Esophagus muscularis mucosa (tissue), 4 donors: Measurements from ENCODE around the gene THSD7A. TPM values are rescaled to one million over a fixed set of nuclear protein-coding genes. Genes with fewer than 3 reads are reported as not detected.

Experiments
- DNase-seq: peaks from one replicate; pipeline ENCODE4 v3.0.0-alpha.2; 2017; ENCODE audit errors: extremely low spot score
- H3K27ac ChIP-seq, 4 donors: fragments of 200-600 bp; sonication (generic); replicated peaks in 1 of 4; 1 replicate in 3 of 4; 2 replicates in 1 of 4; pipeline ENCODE4 v1.5.1; 2016 to 2019; ENCODE audit warnings: mild to moderate bottlenecking in 1 of 4
- H3K27me3 ChIP-seq, 4 donors: fragments of 200-600 bp; sonication (generic); one replicate each; pipeline versions ENCODE4 v1.5.1 to v1.6.0; 2016 to 2019
- H3K36me3 ChIP-seq, 4 donors: fragments of 200-600 bp; sonication (generic); one replicate each; pipeline ENCODE4 v1.5.1; 2016 to 2019
- H3K4me1 ChIP-seq, 4 donors: fragments of 200-600 bp; sonication (generic); one replicate each; pipeline ENCODE4 v1.5.1; 2016 to 2019
- H3K4me3 ChIP-seq, 4 donors: fragments of 200-600 bp; sonication (generic); 1 replicate in 2 of 4; 2 replicates in 2 of 4; pipeline ENCODE4 v1.5.1; 2016 to 2019; ENCODE audit warnings: mild to moderate bottlenecking in 4 of 4, moderate library complexity in 1 of 4
- H3K9me3 ChIP-seq, 4 donors: fragments of 200-600 bp; sonication (generic); 1 replicate in 3 of 4; 2 replicates in 1 of 4; pipeline ENCODE4 v1.5.1; 2016 to 2019
- CTCF ChIP-seq, 3 experiments: fragments of 200-600 bp in 2 of 3; fragments of 450-650 bp in 1 of 3; sonication (generic) in 2 of 3; IDR thresholded peaks; one replicate each; pipeline ENCODE4 v1.5.1; 2017 to 2019; ENCODE audit warnings: antibody characterized with exemption in 3 of 3, mild to moderate bottlenecking in 2 of 3, moderate library complexity in 1 of 3
- EP300 ChIP-seq: sonication (generic); formaldehyde crosslinking; IDR thresholded peaks from one replicate; pipeline ENCODE4 v1.6.1; 2017; ENCODE audit warnings: antibody characterized with exemption
- POLR2A ChIP-seq: fragments of 450-650 bp; IDR thresholded peaks from one replicate; pipeline ENCODE4 v1.6.1; 2017; ENCODE audit warnings: antibody characterized with exemption, moderate library complexity, mild to moderate bottlenecking, low read depth
- POLR2AphosphoS5 ChIP-seq, 2 donors: sonication (generic); formaldehyde crosslinking; IDR thresholded peaks; one replicate each; pipeline ENCODE4 v1.6.1; 2017; ENCODE audit warnings: antibody characterized with exemption in 2 of 2
- WGBS: methylation state at CpG from one replicate; pipeline ENCODE4 v1.1.5; 2018; 5-methylcytosine and 5-hydroxymethylcytosine counted together
- intact Hi-C: fragments of 100-400 bp; cut with DNase I; formaldehyde crosslinking; loops from one replicate; pipeline ENCODE4 v1.15.1; 2023
- total RNA-seq, 4 donors: library from RNA; depleted of rRNA; stranded (reverse); fragments of >200 nt; gene quantifications; one replicate each; pipeline versions ENCODE4 v1.1.0 to v1.2.1, GENCODE V29; 2016

THSD7A gene
- total RNA-seq, 4 donors from 2014 or later = 1.2 to 3.8 (median 2.8) TPM

- no peak overlapping the region for H3K27ac ChIP-seq
- WGBS = 46% methylated on average over 6 of the region's 6 CpGs
- intact Hi-C loops = no loop called here
- no peak for TF ChIP-seq EP300
- no peak for TF ChIP-seq POLR2AphosphoS5 (IDR thresholded peaks at IDR 0.05)
- no peak for TF ChIP-seq CTCF (IDR thresholded peaks at IDR 0.05)
- TF ChIP-seq POLR2A = no peak
- H3K27me3 ChIP-seq = no peaks in the 10 kb centered on the region
- DNase-seq = no peak
- no peaks in the 10 kb centered on the region for H3K9me3 ChIP-seq
- H3K36me3 ChIP-seq = no peaks in the 10 kb centered on the region
- H3K4me3 ChIP-seq = no peak overlapping the region
- H3K4me1 ChIP-seq = no peaks in the 10 kb centered on the region
Observed at GRCh38 chr7:11858622-11859302, 26.8 kb upstream of the THSD7A start.

- H3K9me3 ChIP-seq = no peaks in the 10 kb centered on the region
- no peaks in the 10 kb centered on the region for H3K36me3 ChIP-seq
- H3K27ac ChIP-seq = no peak overlapping the region
- intact Hi-C loops = no loop called here
- no peak for TF ChIP-seq CTCF (IDR thresholded peaks at IDR 0.05)
- no peaks in the 10 kb centered on the region for H3K27me3 ChIP-seq
- H3K4me3 ChIP-seq = no peak overlapping the region
- 85% methylated on average over 2 of the region's 2 CpGs for WGBS
- no peak for DNase-seq
- no peaks in the 10 kb centered on the region for H3K4me1 ChIP-seq
Observed at GRCh38 chr7:11858026-11858425, 26.0 kb upstream of the THSD7A start.

- WGBS = 90% methylated on average over 3 of the region's 3 CpGs
- H3K4me1 ChIP-seq = no peaks in the 10 kb centered on the region
- H3K27me3 ChIP-seq = no peaks in the 10 kb centered on the region
- H3K27ac ChIP-seq = no peak overlapping the region
- H3K4me3 ChIP-seq = no peak overlapping the region
- H3K9me3 ChIP-seq = no peaks in the 10 kb centered on the region
- no peaks in the 10 kb centered on the region for H3K36me3 ChIP-seq
- no peak for DNase-seq
- intact Hi-C loops = no loop called here
- TF ChIP-seq POLR2AphosphoS5 (IDR thresholded peaks at IDR 0.05) = no peak
- no peak for TF ChIP-seq EP300
- no peak for TF ChIP-seq POLR2A
- no peak for TF ChIP-seq CTCF (IDR thresholded peaks at IDR 0.05)
Observed at GRCh38 chr7:11848251-11848650, 16.3 kb upstream of the THSD7A start.

- no peaks in the 10 kb centered on the region for H3K4me1 ChIP-seq
- intact Hi-C loops = no loop called here
Observed at GRCh38 chr7:11847336-11847735, 15.3 kb upstream of the THSD7A start.

More at GRCh38 chr7:11847336-11847735, 15.3 kb upstream of the THSD7A start:
- TF ChIP-seq POLR2A = no peak
- no peak for TF ChIP-seq EP300
- TF ChIP-seq POLR2AphosphoS5 (IDR thresholded peaks at IDR 0.05) = no peak
- no peak for TF ChIP-seq CTCF (IDR thresholded peaks at IDR 0.05)
- WGBS = 22% methylated on average over 2 of the region's 2 CpGs
- no peak overlapping the region for H3K27ac ChIP-seq
- no peaks in the 10 kb centered on the region for H3K9me3 ChIP-seq
- no peak for DNase-seq
- H3K4me3 ChIP-seq = no peak overlapping the region
- no peaks in the 10 kb centered on the region for H3K36me3 ChIP-seq
- no peaks in the 10 kb centered on the region for H3K27me3 ChIP-seq
